Inflammatory macrophage treated with lipopolysaccharide for 4 hours (primary cell): ENCODE results near the gene KPTN.
"Not testable (repeated sequence)": the region's sequence is repeated elsewhere in the genome, so short reads cannot be mapped to it uniquely, and the experiment has no call there.

Source experiments
- DNase-seq: peaks from one replicate; pipeline ENCODE4 v3.0.0-alpha.2; 2020

Gene KPTN

GRCh38 chr19:47490847-47491246 is 6.8 kb upstream of the KPTN start:
- no peak for DNase-seq

- no peak for DNase-seq
Observed at GRCh38 chr19:47490031-47490430, 6.0 kb upstream of the KPTN start.

GRCh38 chr19:47489072-47489914 is 5.3 kb upstream of the KPTN start:
- DNase-seq: no peak

DNA sequence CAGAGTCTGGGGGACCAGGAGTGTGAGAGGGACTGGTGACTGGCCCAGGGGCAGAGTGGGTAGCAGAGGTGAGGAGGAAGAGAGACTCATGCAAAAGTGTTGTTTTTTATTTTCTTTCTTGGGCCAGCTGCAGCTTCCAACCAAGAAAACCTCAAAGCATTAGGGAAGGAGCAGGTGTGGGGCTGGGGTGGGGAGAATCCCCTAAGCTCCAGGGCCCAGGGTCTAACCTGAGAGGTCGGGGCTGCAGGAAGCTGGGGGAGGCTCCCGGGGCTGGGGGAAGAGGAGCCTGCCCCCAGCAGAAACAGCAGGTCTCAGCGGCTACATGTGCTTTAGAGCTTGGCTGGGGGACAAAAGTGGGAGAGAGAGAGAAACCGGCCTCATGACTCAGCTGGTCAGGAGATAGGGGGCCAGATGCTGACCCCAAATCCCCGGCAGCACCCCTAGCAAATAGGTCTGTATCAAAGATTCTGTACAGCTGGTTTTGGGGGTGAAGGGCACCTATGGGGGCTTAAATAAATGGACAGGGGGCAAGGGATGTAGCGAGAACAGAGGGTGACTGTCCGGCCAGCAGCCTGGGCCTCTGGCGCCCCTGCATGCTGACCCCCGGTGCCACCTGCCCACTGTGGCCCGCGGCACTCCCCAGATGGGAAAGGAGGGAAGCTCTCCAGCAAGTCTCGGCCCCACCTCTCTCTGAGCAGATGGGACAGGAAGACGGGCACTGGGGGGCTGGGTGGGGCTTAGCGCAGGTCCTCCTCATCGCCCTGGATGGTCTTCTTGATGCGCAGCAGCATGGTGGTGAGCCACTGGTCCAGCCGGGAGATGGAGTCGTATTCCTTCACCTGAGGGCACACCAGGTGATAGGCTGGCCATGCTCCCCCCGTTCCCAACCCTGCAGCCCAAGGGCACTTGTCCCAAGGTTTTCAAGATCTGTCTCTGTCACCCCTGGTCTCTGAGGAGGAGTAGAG is 3.8 kb upstream of the KPTN start:
- DNase-seq: no peak

- no peak for DNase-seq
Observed at GRCh38 chr19:47486900-47487299, 2.9 kb upstream of the KPTN start.

- DNase-seq: not testable (repeated sequence)
Observed at GRCh38 chr19:47486220-47486619, 2.2 kb upstream of the KPTN start.

DNA sequence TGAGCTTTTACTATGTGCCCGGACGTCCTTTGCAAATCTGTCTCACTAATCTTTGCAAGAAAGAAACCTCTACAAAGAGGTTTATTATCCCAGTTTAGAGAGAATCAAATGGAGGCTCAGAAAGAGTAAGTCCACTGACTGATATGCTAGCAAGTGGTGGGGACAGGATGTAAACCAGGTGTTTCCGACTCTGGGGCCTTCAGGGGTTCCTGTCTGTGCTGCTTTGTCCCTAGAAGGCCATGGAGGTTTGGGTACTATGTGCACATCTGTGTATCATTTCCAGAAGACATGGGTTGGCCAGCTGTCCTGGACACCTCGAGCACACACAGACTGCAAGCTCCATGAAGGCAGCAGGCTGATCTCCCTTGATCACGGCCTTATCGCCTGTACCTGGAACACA is 1.2 kb upstream of the KPTN start:
- DNase-seq: no peak

- no peak for DNase-seq
Observed at GRCh38 chr19:47483200-47483599, 819 bp downstream of the KPTN start.

DNA sequence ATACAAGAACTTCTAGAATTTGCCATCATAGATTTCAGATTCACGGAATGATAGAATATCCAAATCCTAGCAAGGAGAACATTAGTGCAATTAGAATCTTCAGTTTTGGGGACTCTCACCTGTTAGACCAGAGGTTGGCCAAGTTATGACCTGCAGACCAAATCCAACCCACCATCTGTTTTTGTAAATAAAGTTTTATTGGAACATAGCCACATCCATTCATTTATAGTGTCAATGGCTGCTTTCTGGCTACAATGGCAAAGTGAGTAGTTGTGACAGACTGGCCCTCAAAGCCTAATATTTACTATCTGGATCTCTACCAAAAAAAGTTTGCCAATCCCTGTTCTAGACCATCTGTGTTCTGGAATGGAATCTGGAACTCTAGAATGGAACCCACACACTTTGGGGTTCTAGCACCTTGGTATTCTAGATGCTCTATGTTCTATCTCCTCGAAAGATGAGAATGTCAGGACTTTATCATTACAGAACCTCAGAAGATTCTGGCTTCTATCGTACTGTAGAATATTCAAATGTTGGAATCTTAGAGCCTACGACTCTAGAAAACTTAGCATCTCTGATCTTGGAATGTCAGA is 2.5 kb downstream of the KPTN start:
- no peak for DNase-seq

DNA sequence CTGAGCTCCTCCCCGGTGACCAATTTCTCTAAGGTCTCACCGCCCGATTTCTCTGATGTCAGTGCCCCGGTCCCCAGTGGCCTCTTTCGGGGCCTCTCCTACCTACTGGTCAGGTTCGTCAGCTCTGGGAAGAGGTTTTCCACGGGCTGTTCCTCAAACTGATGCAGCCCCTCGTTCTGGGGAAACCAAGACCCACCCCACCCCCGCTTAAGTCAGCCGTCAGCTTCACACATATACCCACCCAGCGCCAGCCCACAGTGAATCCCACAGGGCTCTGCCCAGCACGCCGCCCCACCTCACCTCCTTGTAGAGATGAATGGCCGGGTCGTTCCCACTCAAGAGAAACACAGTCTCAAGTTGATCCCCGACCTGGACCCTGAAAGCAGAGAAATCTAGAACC is 3.4 kb downstream of the KPTN start:
- DNase-seq: no peak

GRCh38 chr19:47479701-47480503 is 4.1 kb downstream of the KPTN start:
- DNase-seq: peak; percentile 17

GRCh38 chr19:47476438-47476972 is 7.5 kb downstream of the KPTN start:
- DNase-seq: no peak

DNA sequence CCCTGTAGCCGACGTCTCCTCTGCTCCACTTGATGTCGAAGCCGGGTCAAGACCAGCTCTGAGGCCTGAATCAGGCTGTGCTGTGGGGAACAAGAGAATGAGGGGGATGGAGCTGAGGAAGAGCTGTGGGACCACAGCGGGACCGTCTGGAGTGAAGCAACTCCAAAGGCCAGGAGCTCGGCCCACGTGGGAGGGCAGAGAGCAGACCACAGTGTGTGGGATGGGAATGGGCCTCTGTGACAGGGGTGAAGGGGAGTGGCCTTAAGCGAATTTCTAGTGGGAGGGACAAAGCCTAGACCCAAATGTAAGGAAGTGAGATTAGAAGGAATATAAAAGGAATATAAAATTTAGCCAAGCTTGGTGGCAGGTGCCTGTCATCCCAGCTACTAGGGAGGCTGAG is 8.6 kb downstream of the KPTN start:
- DNase-seq: peak; percentile 78

- no peak for DNase-seq
Observed at GRCh38 chr19:47473336-47473735, 10.7 kb downstream of the KPTN start.

DNA sequence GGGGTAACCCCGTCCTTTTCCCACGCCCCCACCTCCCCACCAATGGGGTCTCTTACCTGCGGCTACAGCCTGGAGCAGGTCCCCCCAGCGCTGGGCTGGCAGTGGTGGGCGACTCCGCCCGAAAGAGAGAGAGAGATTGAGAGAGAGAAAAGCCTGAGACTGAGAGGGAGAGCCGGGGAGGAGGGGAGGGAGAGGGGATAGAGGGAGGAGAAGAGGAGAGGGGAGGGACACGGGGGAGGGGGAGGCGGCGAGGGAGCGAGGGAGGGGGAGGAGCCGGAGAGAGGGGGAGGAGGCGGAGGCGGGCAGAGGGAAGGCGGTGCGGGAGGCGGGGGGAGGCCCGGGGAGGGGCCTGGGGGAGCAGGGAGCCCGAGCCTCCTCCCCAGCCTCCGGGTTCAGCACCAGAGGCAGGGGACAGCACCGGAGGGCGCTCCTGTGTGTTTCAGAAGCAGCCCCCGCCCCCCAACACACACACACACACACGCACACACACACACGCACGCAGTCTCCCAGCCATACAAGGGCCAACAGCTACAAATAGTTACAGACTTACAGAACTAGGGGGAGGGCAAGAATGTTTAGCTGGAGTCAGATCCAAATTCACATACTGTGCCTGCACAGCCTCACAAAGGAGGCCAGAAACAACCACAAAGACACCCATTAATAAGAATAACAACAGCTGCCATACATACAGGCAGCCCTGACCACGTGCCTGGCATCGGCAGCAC is 12.1 kb downstream of the KPTN start, which contains the start of gene SLC8A2:
TSS of gene SLC8A2 (minus strand) at position 161 of the 725 bp plus-strand sequence. CDS start 5,490 bp downstream, outside the sequence.
- DNase-seq: no peak

GRCh38 chr19:47471381-47471732 is 12.7 kb downstream of the KPTN start:
- DNase-seq: no peak

DNA sequence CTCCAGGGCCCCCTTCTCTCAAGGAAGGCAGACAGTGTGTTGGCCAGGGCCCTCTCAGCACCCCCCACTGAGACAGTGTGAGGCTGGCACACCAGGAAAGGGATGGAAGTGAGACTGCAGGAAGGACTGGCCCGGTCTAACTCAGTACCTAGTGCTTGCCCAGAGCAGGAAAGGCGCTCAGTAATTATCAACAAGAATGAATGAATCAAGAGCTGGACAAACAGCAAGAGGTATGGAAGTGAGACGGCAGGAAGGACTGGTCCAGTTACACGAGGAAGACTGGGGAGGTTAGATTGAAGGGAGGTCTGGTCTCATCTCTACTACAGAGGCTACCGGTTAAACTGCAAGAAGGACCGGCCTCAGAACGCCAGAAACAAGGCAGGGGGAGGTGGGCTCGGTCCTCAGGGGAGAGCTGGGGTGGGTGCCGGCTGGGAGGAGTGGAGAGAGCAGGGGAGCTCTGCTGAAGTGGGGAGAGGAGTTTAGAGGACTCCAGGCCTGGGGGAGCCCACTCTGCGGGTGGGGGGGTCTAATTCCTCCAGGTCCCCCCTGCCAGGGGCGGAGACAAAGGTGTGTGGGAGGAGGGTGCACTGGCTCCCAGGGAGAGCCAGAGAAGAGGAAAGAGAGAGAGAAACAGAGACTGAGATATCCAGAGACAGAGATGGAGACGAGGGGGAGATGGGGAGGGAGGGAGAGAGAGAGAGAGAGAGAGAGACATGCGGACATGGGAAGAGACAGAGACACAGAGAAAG is 13.4 kb downstream of the KPTN start:
- DNase-seq: no peak

GRCh38 chr19:47469719-47470118 is 14.3 kb downstream of the KPTN start:
- no peak for DNase-seq

- DNase-seq: no peak
Observed at GRCh38 chr19:47469363-47469700, 14.7 kb downstream of the KPTN start.

GRCh38 chr19:47467914-47468313 is 16.1 kb downstream of the KPTN start:
- no peak for DNase-seq

- no peak for DNase-seq
Observed at GRCh38 chr19:47465957-47466356, 18.1 kb downstream of the KPTN start.
